Loucy (cell line): ENCODE measurements around the gene TF.

Experiments
- H2AFZ ChIP-seq: fragments of 200-600 bp; sonication (generic); 2 replicates; pipeline ENCODE4 v1.6.0; 2016; ENCODE audit warnings: antibody characterized with exemption, mild to moderate bottlenecking, low read length, moderate library complexity
- H3F3A ChIP-seq: fragments of 200-600 bp; 2 replicates; pipeline ENCODE4 v1.6.0; 2016; ENCODE audit warnings: antibody characterized with exemption, low read depth, mild to moderate bottlenecking
- H3K27me3 ChIP-seq: fragments of 200-600 bp; sonication (generic); 2 replicates; pipeline ENCODE4 v1.6.1; 2014; ENCODE audit warnings: low read length, mild to moderate bottlenecking; ENCODE audit not compliant: insufficient read depth, poor library complexity, severe bottlenecking
- H3K36me3 ChIP-seq: fragments of 200-600 bp; sonication (generic); 2 replicates; pipeline ENCODE4 v1.6.1; 2016; ENCODE audit warnings: low read length; ENCODE audit not compliant: insufficient read depth
- H3K4me1 ChIP-seq: fragments of 200-600 bp; sonication (generic); 2 replicates; pipeline ENCODE4 v1.5.1; 2014; ENCODE audit warnings: low read length, mild to moderate bottlenecking; ENCODE audit not compliant: insufficient read depth, poor library complexity, severe bottlenecking
- H3K4me2 ChIP-seq: fragments of 200-600 bp; sonication (generic); 2 replicates; pipeline ENCODE4 v1.6.0; 2014; ENCODE audit warnings: antibody characterized with exemption, low read length, low read depth, mild to moderate bottlenecking; ENCODE audit not compliant: poor library complexity, severe bottlenecking
- H3K4me3 ChIP-seq: fragments of 200-600 bp; sonication (generic); 2 replicates; pipeline ENCODE4 v1.5.1; 2014; ENCODE audit warnings: low read length, mild to moderate bottlenecking, mixed read lengths; ENCODE audit not compliant: poor library complexity, severe bottlenecking
- H3K79me2 ChIP-seq: fragments of 200-600 bp; sonication (generic); 2 replicates; pipeline ENCODE4 v1.6.1; 2014; ENCODE audit warnings: low read length; ENCODE audit not compliant: insufficient read depth
- H3K9ac ChIP-seq: fragments of 200-600 bp; sonication (generic); 2 replicates; pipeline ENCODE4 v1.6.0; 2014; ENCODE audit warnings: mild to moderate bottlenecking, low read depth, low read length, moderate library complexity; ENCODE audit not compliant: poor library complexity, severe bottlenecking
- H3K9me2 ChIP-seq: fragments of 200-600 bp; sonication (generic); replicated peaks from 2 replicates; pipeline ENCODE4 v1.6.1; 2016; ENCODE audit warnings: low read depth, low read length, mixed read lengths
- H3K9me3 ChIP-seq: fragments of 200-600 bp; sonication (generic); 2 replicates; pipeline ENCODE4 v1.6.1; 2014; ENCODE audit warnings: mild to moderate bottlenecking, antibody characterized with exemption, low read length, low read depth; ENCODE audit not compliant: insufficient read depth
- H4K20me1 ChIP-seq: fragments of 200-600 bp; sonication (generic); 2 replicates; pipeline ENCODE4 v1.6.0; 2014; ENCODE audit warnings: antibody characterized with exemption, low read length, mild to moderate bottlenecking; ENCODE audit not compliant: insufficient read depth, poor library complexity, severe bottlenecking
- EZH2phosphoT487 ChIP-seq: fragments of 200-600 bp; IDR thresholded peaks from 2 replicates; pipeline ENCODE4 v1.6.1; 2018; ENCODE audit warnings: antibody characterized with exemption, mild to moderate bottlenecking, moderate library complexity, borderline replicate concordance
- TF ChIP-seq, protein P1 (sequence below): fragments of 200-600 bp; sonication (generic); conservative IDR thresholded peaks from 2 replicates; pipeline ENCODE4 v1.5.1; 2014; ENCODE audit warnings: mild to moderate bottlenecking, antibody characterized with exemption, low read length

TF gene

DNA sequence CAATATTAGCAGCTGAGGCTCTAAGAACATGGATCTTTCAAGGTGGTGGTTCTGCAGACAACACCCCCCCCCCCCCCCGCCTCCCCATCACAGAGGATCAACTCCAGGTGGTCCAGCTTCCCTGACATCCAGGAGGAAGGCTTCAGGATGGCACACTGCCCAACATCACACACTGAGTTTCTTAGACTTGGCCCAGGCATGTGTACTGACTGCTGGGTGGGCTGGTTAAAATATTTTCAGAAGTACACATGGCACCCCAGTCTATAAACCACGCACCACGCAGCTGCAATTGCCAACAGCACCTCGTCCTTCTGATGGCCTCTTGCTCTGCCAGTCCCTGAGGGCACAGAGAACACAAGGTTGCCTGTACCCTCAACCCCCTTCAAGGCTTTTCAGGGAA is 81.5 kb downstream of the TF start:
- Histone ChIP-seq H3K79me2 (no peaks in the 10 kb centered on the region), H3K4me3 (no peak overlapping the region), H3K4me1 (no peaks in the 10 kb centered on the region), H3F3A (no peaks in the 10 kb centered on the region), H2AFZ (no peak overlapping the region), H3K36me3 (peaks cover 17% of the 10 kb centered on the region; the same call in 1 of the 2 replicates), H3K27me3 (no peaks in the 10 kb centered on the region), H3K4me2 (no peak overlapping the region), H3K9me3 (no peaks in the 10 kb centered on the region), H4K20me1 (no peaks in the 10 kb centered on the region), H3K9me2 (no peaks in the 10 kb centered on the region), H3K9ac (no peak overlapping the region)
- TF ChIP-seq, protein P1, sequence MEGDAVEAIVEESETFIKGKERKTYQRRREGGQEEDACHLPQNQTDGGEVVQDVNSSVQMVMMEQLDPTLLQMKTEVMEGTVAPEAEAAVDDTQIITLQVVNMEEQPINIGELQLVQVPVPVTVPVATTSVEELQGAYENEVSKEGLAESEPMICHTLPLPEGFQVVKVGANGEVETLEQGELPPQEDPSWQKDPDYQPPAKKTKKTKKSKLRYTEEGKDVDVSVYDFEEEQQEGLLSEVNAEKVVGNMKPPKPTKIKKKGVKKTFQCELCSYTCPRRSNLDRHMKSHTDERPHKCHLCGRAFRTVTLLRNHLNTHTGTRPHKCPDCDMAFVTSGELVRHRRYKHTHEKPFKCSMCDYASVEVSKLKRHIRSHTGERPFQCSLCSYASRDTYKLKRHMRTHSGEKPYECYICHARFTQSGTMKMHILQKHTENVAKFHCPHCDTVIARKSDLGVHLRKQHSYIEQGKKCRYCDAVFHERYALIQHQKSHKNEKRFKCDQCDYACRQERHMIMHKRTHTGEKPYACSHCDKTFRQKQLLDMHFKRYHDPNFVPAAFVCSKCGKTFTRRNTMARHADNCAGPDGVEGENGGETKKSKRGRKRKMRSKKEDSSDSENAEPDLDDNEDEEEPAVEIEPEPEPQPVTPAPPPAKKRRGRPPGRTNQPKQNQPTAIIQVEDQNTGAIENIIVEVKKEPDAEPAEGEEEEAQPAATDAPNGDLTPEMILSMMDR, result no peak
- TF ChIP-seq EZH2phosphoT487, result no peak

DNA sequence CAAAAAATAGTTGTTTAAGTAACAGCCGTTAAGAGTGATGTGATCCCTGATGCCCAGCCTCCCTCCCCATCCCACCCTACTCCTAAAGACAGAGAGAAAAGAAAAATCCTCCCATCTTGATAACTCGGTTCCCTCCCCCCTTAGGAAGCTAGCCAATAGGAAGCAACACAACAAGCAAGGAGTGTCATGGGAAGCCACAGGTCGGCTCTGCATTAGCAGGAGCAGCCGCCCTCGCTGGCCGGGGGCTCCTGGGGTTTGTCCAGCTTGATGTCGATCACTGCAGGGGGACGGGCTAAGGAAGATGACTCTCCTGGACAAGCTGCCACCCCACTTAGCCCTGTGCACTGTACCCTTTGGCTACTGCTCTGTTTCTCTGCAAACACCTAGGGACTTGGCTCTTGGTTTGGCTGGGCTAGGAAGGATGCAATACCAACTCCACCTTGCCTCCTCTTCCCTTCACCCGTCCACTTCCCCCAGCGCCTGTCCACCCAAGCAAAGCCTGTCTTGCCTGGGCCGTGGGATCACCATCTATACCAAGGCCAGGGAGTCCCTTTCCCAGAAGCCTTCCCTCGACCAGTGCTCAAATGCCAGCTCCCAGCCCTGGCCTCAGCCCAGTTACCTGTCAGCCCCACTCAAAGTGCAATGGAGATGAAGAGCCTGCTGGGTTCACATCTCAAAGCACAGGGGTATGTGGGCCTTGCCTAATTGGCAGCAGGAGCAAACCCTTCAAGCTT is 82.5 kb downstream of the TF start:
- H2AFZ ChIP-seq, result no peak overlapping the region
- H3K27me3 ChIP-seq, result no peaks in the 10 kb centered on the region
- H3K79me2 ChIP-seq, result no peaks in the 10 kb centered on the region
- H4K20me1 ChIP-seq, result no peaks in the 10 kb centered on the region
- H3K4me2 ChIP-seq, result no peak overlapping the region
- H3K36me3 ChIP-seq, result peaks cover 13% of the 10 kb centered on the region; the same call in 1 of the 2 replicates
- no peak overlapping the region for H3K4me3 ChIP-seq
- no peaks in the 10 kb centered on the region for H3K4me1 ChIP-seq
- no peak overlapping the region for H3K9ac ChIP-seq
- H3K9me2 ChIP-seq, result no peaks in the 10 kb centered on the region
- H3K9me3 ChIP-seq, result no peaks in the 10 kb centered on the region
- TF ChIP-seq EZH2phosphoT487, result no peak
- TF ChIP-seq, protein P1, result no peak
- no peaks in the 10 kb centered on the region for H3F3A ChIP-seq

DNA sequence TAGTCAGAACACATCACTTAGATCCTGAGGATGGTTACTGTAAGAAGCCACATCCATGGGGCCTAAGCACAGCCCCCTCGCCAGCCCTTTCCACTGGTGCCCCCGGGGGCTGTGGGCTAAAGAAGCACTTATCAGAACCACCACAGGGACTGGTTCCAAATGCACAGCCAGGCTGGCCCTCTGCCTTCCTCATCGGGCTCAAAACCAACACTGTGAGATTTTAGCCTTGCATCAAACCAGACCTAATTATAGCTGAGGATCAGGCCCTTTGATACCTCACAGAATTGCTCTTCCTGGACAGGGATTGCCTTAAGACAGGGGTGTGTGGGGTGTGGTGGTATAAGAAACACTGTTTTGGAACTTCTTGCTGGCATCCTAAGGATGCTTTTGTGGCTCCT is 83.1 kb downstream of the TF start:
- Histone ChIP-seq H3K9me3 (no peaks in the 10 kb centered on the region), H2AFZ (no peak overlapping the region), H3K36me3 (peaks cover 7% of the 10 kb centered on the region; the same call in 1 of the 2 replicates), H3F3A (no peaks in the 10 kb centered on the region), H3K79me2 (no peaks in the 10 kb centered on the region), H3K4me2 (no peak overlapping the region), H3K27me3 (no peaks in the 10 kb centered on the region), H3K9ac (no peak overlapping the region), H3K4me1 (no peaks in the 10 kb centered on the region), H3K4me3 (no peak overlapping the region), H4K20me1 (no peaks in the 10 kb centered on the region), H3K9me2 (no peaks in the 10 kb centered on the region)
- TF ChIP-seq, protein P1, result no peak
- TF ChIP-seq EZH2phosphoT487, result no peak
